ENCODE data around the gene PPP1CA.

PPP1CA gene

GRCh38 chr11:67393990-67394389, 7.7 kb downstream of the PPP1CA start:
- DNase-seq (ENCODE audit: low read depth), result no peak
- H3K4me3 ChIP-seq (ENCODE audit: low read depth, low read length), result no peak overlapping the region
- TF ChIP-seq CTCF (IDR thresholded peaks at IDR 0.05; ENCODE audit: low read depth, low read length, missing control alignments), result no peak

- TF ChIP-seq CTCF (IDR thresholded peaks at IDR 0.05; ENCODE audit: low read depth, low read length, missing control alignments), result no peak
- no peak for DNase-seq (ENCODE audit: low read depth)
- H3K4me3 ChIP-seq (ENCODE audit: low read depth, low read length), result no peak overlapping the region
Measured at GRCh38 chr11:67393437-67393836, 8.2 kb downstream of the PPP1CA start.

GRCh38 chr11:67392183-67392715, 9.4 kb downstream of the PPP1CA start:
- H3K4me3 ChIP-seq (ENCODE audit: low read depth, low read length), result peak overlapping the region; percentile 95
- no peak for DNase-seq (ENCODE audit: low read depth)
- no peak for TF ChIP-seq CTCF (IDR thresholded peaks at IDR 0.05; ENCODE audit: low read depth, low read length, missing control alignments)

- peak; percentile 80 for DNase-seq (ENCODE audit: low read depth)
- TF ChIP-seq CTCF (IDR thresholded peaks at IDR 0.05; ENCODE audit: low read depth, low read length, missing control alignments), result no peak
- peak within 1 kb of the TSS; percentile 95 for H3K4me3 ChIP-seq (ENCODE audit: low read depth, low read length)
Measured at GRCh38 chr11:67391304-67392182, 10.1 kb downstream of the PPP1CA start, which contains the start of gene RAD9A. TSS of gene RAD9A (plus strand) at chr11:67391986. CDS start at chr11:67392045, 59 bp downstream.

- H3K4me3 ChIP-seq (ENCODE audit: low read depth, low read length), result peak overlapping the region; percentile 95
- no peak for DNase-seq (ENCODE audit: low read depth)
- TF ChIP-seq CTCF (IDR thresholded peaks at IDR 0.05; ENCODE audit: low read depth, low read length, missing control alignments), result no peak
Measured at GRCh38 chr11:67390947-67391303, 10.7 kb downstream of the PPP1CA start.

- DNase-seq (ENCODE audit: low read depth), result no peak
- TF ChIP-seq CTCF (IDR thresholded peaks at IDR 0.05; ENCODE audit: low read depth, low read length, missing control alignments), result peak; percentile 80
- H3K4me3 ChIP-seq (ENCODE audit: low read depth, low read length), result no peak overlapping the region
Measured at GRCh38 chr11:67389477-67389876, 12.2 kb downstream of the PPP1CA start.

Measured in GM12864 (cell line).